ENCODE measurements around the gene SCGB3A2. TPM values are rescaled to one million over a fixed set of nuclear protein-coding genes. Genes with fewer than 3 reads are reported as not detected.

The SCGB3A2 gene
- total and polyA plus RNA-seq, 2 of the 8 experiments (the other 6 are each of a cell fraction or from before 2014, with no cell fraction given), result 47.1 to 63.6 TPM

DNA sequence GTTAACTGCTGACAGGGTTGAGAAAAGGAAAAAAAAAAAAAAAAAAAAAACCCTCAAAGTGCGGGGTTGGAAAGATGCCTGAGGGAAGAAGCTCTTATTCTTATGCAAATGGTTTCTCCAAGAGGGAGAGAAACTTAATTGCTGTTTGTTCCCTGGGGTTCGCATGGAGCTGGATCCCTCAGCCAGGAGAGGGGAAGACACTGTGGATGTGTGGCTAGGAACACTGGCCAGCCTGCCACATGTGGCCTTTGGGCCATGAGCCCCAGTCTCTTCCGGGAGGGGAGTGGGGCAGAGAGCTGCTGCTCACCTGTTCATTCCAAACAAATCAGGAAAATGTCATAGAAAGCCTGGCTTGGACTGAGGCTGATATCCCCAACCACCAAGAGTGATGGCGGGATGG, 9.4 kb upstream of the SCGB3A2 start:
- H4K20me1 ChIP-seq (replicated peaks in 1 of 2; ENCODE audit: control insufficient read depth in 1 of 2, insufficient read depth in 2 of 2, low read length in 2 of 2), result peaks cover 0 to 1% of the 10 kb centered on the region in 2 experiments
- H3K27ac ChIP-seq (ENCODE audit: low read depth, low read length), result peak overlapping the region; percentile 96
- ChIA-PET POLR2A (ENCODE audit: partially characterized antibody) (interaction anchor here (0.6 to 26.7 kb wide), 17 partner anchors 12 to 529 kb away, joined by 3 to 730 read pairs (median 4); partner anchors contain the start of gene SCGB3A2), CTCF (ENCODE audit: partially characterized antibody) (interaction anchor here (0.6 to 2.0 kb wide), 6 partner anchors 9 to 121 kb away, joined by 3 to 16 read pairs (median 4); partner anchors contain the start of gene SCGB3A2)
- H3K4ac ChIP-seq (replicated peaks; ENCODE audit: insufficient read length, low read depth, low read length), result peak overlapping the region; percentile 4
- FAIRE-seq, result peak; percentile 97
- H3K27me3 ChIP-seq (replicated peaks in 1 of 4; ENCODE audit: control insufficient read depth in 3 of 4, extremely low read depth in 1 of 4, insufficient read depth in 3 of 4, low read length in 3 of 4), result no peaks in the 10 kb centered on the region
- H2BK15ac ChIP-seq (ENCODE audit: low read length), result no peak overlapping the region
- peak overlapping the region; percentile 89 for H3K18ac ChIP-seq (ENCODE audit: extremely low read depth, low read length)
- peak overlapping the region in 3 of 4 experiments; percentile 66 to 78 (median 78); a peak in 6 of 7 replicates for H3K9ac ChIP-seq (replicated peaks in 1 of 4; ENCODE audit: extremely low read depth in 1 of 4, low read depth in 3 of 4, low read length in 3 of 4)
- H3K4me1 ChIP-seq (replicated peaks in 1 of 4; ENCODE audit: control insufficient read depth in 3 of 4, insufficient read depth in 4 of 4, low read length in 3 of 4), result peaks cover 3 to 14% (median 7%) of the 10 kb centered on the region in 4 experiments
- peaks cover 2 to 53% (median 22%) of the 10 kb centered on the region in 4 experiments; a peak in 5 of 8 replicates for H3K36me3 ChIP-seq (ENCODE audit: control insufficient read depth in 2 of 4, insufficient read depth in 4 of 4, low read length in 3 of 4)
- peak; percentile 43 to 75 for DNase-seq (ENCODE audit: low read depth in 1 of 2, low spot score in 2 of 2)
- H2BK5ac ChIP-seq (ENCODE audit: low read depth, low read length), result peak overlapping the region; percentile 90
- no peak overlapping the region for H3K23ac ChIP-seq (ENCODE audit: insufficient read length)
- H4K8ac ChIP-seq (ENCODE audit: extremely low read depth, insufficient read depth, low read length), result peak overlapping the region; percentile 35; the same call in 1 of the 2 replicates
- H2AK5ac ChIP-seq (ENCODE audit: low read depth, low read length), result peak overlapping the region; percentile 75; the same call in 1 of the 2 replicates
- H3K23me2 ChIP-seq (ENCODE audit: low read depth, low read length), result no peaks in the 10 kb centered on the region; the same call in 1 of the 2 replicates
- H3K79me1 ChIP-seq (ENCODE audit: low read depth, low read length), result no peaks in the 10 kb centered on the region
- H3K4me2 ChIP-seq (ENCODE audit: insufficient read depth in 1 of 2, low read depth in 2 of 2, low read length in 2 of 2), result peak overlapping the region; percentile 75 to 91
- 2% methylated on average over 4 of the region's 4 CpGs; no CpG with 5 or more reads in 1 of the 2 experiments for WGBS, 2 experiments (ENCODE audit: extremely low coverage in 1 of 2, insufficient coverage in 1 of 2, insufficient read length in 1 of 2, insufficient replicate concordance in 2 of 2, low coverage in 1 of 2, low lambda C conversion rate in 2 of 2, missing lambda C conversion rate in 1 of 2)
- H2AFZ ChIP-seq (ENCODE audit: low read length), result no peak overlapping the region
- 0 out of 2 replicates have a peak overlapping the region, but pooled peaks have one; percentile 24 for H2BK20ac ChIP-seq (ENCODE audit: low read length)
- H3K4me3 ChIP-seq (ENCODE audit: extremely low read depth in 1 of 4, insufficient read depth in 2 of 4, low read depth in 3 of 4, low read length in 4 of 4), result peak overlapping the region; percentile 11 to 53 (median 20); a peak in 6 of 8 replicates
- H3K9me3 ChIP-seq (ENCODE audit: insufficient read depth in 2 of 2, low read depth in 1 of 2, low read length in 1 of 2), result no peaks in the 10 kb centered on the region
- peak overlapping the region; percentile 32 for H4K5ac ChIP-seq (ENCODE audit: insufficient read length, low read depth, low read length)
- peaks cover 8 to 46% of the 10 kb centered on the region in 2 experiments; a peak in 3 of 4 replicates for H3K79me2 ChIP-seq (ENCODE audit: control insufficient read depth in 1 of 2, insufficient read depth in 2 of 2, low read length in 2 of 2)
- H3K14ac ChIP-seq (ENCODE audit: insufficient read length), result no peak overlapping the region
- peak overlapping the region; percentile 98 for H2BK12ac ChIP-seq (ENCODE audit: low read depth, low read length)
- H4K91ac ChIP-seq (replicated peaks; ENCODE audit: insufficient read length, low read length), result peak overlapping the region; percentile 90
- peak overlapping the region; percentile 94 for H3K56ac ChIP-seq (replicated peaks; ENCODE audit: insufficient read length, low read depth, low read length)
- peak overlapping the region; percentile 96 for H2BK120ac ChIP-seq (replicated peaks; ENCODE audit: low read depth, low read length)
- TF ChIP-seq SP1 (IDR thresholded peaks at IDR 0.05; ENCODE audit: low read depth, low read length) (peak; percentile 48; the same call in 1 of the 2 replicates), CHD1 (IDR thresholded peaks at IDR 0.05; ENCODE audit: low read depth, low read length) (peak; percentile 70; the same call in 1 of the 2 replicates), GABPA (IDR thresholded peaks at IDR 0.05; ENCODE audit: borderline replicate concordance, insufficient read depth, low read length) (no peak), POLR2A (IDR thresholded peaks at IDR 0.05; ENCODE audit: control extremely low read depth in 1 of 2, low read depth in 2 of 2, low read length in 2 of 2) (peak in 1 of 2 experiments; percentile 87; a peak in 2 of 3 replicates), POU5F1 (IDR thresholded peaks at IDR 0.05; ENCODE audit: low read depth, low read length) (peak; percentile 81; the same call in 1 of the 2 replicates), TBP (IDR thresholded peaks at IDR 0.05; ENCODE audit: low read depth, low read length) (peak; percentile 68; the same call in 1 of the 2 replicates), TAF1 (IDR thresholded peaks at IDR 0.05; ENCODE audit: low read depth, low read length) (peak; percentile 74), HDAC2 (IDR thresholded peaks at IDR 0.05; ENCODE audit: borderline replicate concordance in 1 of 2, low read depth in 2 of 2, low read length in 2 of 2) (no peak), TCF12 (IDR thresholded peaks at IDR 0.05; ENCODE audit: low read depth, low read length) (0 out of 2 replicates have a peak, but pooled peaks have one; percentile 23), NANOG (IDR thresholded peaks at IDR 0.05; ENCODE audit: insufficient read depth, low read depth, low read length, poor library complexity, severe bottlenecking) (peak; percentile 69), MAFK (IDR thresholded peaks at IDR 0.05; ENCODE audit: low read depth, low read length) (0 out of 2 replicates have a peak, but pooled peaks have one; percentile 1)
- TF ChIP-seq, protein P1, sequence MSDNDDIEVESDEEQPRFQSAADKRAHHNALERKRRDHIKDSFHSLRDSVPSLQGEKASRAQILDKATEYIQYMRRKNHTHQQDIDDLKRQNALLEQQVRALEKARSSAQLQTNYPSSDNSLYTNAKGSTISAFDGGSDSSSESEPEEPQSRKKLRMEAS (IDR thresholded peaks at IDR 0.05), result peak; percentile 64
